Kasumi-1 (cell line): ENCODE data around the gene KIF6.
A peak's percentile ranks its signal among the peaks of the same experiment; 100 is the strongest.

Source experiments
- DNase-seq, 2 experiments: peaks; one replicate each; lab custom pipeline; 2025; lab: John Stamatoyannopoulos, UW

Gene KIF6

DNA sequence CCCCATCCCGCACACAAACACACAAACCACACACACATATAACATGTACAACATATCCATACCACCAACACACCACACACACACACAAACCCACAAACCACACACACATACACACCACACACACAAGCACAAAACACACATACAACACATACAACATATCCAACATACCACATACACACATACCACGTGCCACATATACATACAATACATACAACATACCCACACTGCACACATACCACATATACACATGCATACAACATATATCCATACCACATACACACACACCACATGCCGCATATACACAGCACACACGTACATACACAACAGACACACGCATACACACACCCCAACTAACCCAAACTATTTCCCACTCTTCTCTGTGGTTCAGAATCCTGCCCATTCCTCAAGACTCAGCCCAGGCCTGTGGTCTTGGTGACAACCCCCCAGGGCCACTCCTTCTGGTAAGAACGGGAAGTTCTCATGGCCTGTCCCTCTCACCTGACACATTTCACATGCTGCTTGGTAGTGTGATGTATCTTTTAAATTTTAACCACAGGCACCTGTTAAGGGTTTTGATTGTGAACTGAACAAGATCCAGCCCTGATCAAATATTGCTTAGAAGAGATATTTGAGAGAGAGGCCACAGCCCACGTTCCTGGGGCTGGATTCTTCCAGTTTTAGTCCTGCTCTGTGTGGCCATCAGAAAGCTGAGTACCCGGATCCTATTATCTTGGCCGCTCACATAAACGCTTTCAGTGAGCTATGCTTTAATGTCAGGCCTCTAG lies 346.8 kb downstream of the KIF6 start:
- DNase-seq = no peak

DNA sequence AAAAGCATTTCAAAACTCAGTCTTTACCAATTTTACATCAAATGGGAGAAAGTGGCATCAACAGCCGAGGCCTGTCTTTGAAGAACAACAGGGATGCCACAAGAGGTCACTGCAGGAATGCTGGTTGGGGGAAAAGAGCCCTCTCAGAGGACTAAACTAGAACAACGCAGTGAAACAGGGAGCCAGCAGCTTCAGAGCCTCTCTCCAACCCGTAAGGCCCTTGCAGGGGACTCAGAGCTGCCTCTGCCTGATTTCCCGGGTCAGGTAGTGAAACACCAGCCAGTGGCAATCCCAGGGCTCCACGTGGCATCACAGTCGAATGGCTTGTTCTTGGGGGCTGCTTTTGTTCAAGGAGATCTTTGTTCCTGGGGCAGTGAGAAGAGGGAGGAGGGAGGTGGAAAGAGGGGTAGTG lies 347.7 kb downstream of the KIF6 start:
- peak; percentile 22 to 52 for DNase-seq

DNA sequence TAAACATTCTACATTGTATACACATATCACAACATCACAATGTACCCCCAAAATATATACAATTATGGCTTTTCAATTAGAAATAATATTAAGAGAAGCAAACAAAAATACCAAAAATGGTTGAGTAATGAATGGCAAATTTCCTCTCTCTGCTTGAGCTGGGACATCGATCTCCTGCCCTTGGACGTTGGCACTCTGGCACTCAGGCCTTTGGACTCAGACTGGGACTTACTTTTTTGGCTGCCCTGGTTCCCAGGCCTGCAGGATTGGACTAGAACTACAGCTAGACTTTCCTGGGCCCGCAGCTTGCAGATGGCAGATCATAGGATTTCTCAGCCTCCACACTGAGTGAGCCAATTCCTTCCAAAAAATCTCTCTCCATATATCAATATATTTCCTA lies 349.8 kb downstream of the KIF6 start:
- no peak for DNase-seq

DNA sequence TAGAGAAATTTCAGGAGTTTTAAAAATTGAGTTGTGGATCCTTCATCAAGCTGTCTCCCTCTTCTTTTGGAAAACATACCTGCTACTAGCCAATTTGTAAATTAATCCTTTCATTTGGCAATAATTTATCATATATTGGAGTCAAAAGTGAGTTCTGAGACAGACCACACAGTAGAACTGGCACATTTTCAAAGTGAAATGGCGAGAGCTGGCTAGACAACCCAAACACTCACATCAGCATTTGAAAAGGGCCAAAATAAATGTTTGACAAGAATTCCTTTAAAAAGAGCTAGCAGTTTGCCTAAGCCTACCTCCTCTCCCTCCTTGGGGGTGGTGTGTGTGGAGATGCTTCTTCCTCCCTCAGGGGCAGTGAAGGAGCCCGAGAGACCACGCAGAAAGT lies 354.8 kb downstream of the KIF6 start:
- no peak for DNase-seq

DNA sequence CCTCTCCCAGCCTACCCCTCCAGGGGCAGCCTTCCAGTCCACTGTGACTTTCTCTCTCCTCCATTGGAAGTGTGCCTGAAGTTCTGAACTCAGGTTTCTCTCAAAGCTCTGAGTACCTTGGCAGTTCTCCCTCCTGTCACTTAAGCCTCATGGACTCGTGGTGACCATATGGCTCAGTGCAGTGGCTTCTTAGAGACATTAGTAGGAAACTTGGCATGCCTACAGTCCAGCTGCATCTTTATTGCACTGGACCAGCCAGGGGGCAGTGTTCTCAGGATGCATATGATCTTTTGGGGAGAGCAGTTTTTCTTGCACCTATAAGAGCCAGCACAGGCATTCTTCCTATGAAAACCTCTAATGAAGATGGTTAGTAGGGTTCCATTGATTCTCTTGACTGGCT lies 355.2 kb downstream of the KIF6 start:
- DNase-seq = no peak

DNA sequence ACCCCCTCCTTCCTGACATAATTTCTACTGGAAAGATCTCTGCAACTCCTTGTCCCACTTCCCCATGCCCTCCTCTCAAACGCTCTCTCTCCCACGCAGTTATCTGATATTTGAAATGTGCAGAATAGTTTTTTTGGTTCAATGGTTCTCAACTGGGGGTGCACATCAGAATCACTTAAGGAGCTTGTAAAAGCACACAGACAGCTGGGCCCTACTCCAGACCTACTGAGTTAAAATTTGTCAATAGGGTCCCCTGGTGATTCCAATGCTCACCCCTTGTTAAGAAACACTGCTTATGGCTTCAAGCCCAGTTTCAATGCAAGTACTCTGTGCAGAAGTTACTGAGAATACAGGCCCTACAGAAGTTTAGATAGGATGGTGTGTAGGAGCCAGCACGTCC lies 357.5 kb downstream of the KIF6 start:
- no peak for DNase-seq

DNA sequence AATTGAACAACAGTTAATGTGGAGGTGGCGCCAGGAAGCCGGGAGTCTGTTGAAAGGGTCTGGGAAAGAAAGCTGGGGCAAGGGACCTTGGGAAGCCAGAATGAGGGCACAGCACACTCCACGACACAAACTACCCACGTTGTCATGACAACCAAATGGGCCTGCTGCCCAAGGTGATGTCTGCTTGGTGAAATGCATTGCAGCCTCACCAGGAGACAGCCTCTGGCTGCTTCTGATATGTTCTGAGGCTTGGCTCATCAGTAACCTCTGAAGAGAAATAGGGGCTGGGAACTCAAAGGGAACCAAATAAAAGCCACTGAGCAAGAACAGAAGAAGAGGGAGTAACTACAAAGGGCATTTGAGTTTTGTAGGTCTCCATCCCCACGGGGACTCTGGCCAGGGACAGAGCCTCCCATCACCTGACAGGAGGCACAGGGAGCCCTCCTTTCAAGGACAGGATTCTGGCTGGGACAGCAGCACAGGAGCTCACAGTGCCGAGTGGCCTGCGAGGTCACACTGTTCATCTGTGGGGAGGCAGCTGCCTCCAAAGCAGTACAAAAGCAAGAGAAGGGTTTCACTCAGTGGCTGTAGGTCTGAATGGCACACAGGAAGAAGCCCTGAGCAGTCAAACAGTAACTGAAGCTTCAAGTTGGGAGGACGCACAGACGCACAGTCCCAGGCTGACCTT lies 358.1 kb downstream of the KIF6 start:
- no peak for DNase-seq

DNA sequence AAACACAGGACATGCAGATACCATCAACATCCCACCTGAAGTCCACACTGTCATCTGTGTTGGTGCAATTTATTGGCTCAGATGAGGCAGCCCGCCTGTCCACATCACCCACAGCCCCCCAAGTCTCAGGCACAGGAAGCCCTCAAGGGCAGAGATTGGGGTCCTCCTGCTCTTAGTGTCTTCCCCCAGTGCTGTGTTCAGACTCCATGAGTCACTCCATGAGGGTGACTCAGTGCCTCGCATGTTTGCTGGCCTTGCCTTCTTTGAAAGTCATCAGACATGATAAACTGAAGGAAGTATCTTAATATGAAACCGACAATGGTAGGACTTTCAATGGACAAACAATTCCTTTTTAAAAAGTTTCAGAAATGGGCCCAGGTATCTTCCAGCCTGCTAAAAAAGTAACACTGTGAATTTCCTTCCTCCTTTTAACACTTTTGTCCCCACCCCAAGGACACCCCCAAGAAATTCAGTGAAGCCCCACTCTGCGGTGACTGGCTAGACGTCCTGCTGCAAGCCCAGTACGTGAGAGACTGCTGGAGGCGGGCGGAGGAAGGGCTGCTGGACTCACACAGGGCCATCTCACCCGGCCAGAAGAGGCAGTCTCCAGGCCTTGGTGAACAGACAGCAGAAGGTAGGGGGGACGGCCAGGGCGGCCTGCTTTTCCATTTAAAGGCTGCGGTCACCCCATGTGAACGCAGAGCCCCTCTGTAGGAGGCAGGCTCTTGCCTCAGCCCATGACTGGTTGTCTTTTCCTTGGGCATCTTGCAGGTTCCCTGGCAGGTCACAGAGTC lies 359.7 kb downstream of the KIF6 start:
- DNase-seq = no peak

DNA sequence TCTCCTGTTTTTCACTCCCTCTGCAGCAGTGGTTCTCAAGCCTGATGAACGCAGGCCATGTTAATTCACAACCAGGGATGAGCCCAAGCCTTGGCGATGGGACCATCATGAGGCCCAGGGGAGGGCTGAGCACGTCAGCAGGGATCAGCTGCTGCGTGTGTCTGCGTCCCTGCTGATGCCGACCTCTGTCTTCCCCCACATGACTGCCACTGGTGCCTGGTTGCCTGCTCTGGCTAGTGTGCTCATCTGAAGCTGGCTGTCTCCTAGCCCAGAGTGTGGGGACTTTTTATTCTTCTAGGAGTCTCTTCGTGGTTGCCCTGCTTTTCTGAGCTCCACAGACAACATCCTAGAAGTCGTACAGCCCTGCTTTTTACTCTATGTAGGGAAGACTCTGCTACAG lies 361.9 kb downstream of the KIF6 start:
- no peak for DNase-seq

DNA sequence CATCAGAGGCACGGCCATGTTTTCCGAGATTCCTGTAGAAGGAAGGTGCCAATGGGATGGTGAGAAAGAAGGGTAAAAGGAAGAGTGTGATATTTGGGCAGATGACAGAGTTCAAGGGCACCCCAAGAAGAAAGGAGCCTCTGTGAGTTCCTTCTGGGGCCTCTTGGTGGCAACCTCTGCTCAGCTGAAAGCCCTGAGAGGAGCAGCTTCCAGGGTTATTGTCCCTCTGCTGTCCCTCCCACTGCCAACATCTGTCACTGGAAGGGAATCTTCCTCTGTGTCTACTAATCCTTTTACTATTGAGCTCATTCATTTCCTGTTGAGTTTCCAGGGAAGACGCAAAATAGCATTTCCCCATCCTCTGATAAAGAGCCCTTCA lies 362.7 kb downstream of the KIF6 start:
- DNase-seq = peak; percentile 30 to 54

DNA sequence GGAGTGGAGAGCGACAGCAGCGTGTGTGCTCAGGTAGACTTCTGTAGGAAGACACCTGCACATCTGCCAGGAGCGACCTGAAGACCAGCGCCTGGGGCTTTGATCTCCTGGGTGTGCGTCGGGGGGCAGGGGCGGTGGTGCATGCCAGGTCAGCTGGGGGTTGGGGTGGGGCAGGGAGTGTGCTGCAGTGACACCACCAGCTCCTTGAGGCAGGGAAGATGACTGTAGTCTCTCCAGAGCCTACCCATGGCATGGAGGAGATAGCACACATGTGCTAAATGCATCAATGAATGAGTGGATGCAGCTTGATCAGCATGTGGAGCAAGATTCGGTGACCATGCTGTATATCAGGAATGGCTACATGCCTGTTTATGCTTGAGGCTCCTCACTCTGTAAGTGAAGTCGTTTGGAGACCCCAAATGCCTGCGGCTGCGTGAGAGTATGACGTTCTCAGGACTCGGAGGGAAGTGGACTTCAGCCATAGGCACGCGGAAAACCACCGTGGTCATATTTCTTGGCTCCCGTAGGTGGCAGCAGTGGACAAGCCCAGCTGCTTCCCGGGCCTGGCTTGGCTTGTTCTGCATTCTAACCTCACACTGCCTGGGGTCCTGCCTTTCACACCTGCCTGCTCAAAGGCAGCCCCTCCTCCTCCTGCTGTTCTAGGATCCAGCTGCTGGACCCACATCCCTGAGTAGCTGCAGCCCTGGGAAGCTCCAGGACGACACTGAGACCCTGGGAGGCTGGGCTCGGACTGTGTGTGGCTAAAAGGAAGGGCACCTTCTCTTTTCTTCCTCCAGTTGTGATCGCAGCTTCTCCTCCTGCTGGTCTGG lies 363.3 kb downstream of the KIF6 start:
- peak; percentile 76 to 79 for DNase-seq

DNA sequence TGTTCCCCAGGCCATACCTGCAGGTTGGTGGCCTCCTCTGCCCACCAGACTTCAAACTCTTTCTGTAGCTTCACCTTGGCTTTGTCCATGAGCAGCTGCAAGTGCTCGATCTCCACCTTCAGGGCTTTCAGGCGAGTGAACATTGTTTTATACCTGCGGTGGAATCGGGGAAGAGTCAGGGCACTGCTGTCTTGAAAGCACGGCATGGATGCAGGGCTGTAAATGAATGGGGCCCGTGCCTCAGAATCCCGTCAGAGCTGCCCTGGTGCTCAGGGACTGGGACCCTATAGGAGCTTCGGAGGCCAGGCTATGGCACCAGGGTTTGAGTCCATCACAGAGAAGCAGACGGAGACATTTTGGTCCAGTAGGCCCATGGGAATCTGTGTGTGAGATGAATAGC lies 364.8 kb downstream of the KIF6 start:
- DNase-seq = no peak

DNA sequence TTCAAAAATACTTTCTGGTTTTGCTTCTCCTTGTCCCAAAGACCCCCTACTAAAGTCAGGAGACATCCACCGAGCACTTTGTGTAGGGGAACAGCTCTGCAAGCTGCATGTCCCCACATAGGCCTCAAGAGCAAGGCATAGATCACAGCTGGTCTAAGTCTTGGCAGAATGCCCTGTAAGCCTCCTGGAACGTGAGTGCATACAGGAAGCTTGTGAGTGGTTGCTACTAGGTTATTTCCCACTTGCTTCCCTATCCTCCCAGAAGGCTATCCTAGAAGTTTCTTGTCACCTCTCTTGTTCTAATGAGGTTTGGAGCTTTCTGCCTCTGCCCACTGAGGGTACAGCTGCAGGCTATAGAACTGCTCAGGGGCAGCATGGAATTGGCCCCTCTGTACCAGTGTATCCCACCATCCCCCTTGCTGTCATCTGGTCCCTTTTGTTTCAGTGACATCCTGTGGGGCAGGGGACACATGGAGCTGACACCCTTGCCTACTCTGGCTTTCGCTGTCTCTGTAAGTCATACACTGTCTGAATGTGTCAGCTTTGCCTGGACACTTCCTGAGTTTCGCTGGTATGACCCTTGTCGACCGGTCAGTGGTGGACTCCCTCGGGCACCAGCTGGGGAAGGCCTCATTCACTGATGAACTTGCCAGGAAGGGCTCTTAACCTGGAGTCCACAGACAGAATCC lies 367.1 kb downstream of the KIF6 start:
- peak; percentile 33 to 39 for DNase-seq

DNA sequence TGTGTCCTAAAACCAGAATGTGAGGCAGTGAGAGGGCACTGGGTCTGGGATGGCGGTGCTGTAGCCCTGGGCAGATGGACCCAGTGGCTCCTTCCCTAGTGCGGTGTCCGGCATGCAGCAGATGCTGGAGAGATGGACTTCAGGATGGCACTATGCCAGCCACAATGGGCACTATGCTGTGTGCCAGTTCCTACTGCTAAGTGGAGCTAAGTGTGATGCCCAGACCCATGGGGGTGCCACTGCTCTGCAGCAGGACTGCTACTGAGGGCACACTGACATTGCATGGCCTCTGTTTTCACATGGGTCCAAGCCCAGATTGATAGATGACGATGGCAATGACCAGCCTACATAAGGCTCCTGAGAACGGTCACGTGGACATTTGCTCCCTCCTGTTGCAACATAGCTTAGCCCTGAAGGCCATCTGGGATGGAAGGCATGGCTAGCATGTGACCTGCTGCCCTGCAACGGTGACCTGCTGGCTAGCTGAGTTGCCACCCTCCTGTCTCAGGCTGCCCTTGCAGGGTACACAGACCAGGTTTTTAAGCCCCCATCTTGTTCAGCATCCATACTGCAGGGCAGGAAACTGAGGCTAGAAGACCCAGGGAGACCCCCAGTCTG lies 371.4 kb downstream of the KIF6 start:
- DNase-seq = no peak

DNA sequence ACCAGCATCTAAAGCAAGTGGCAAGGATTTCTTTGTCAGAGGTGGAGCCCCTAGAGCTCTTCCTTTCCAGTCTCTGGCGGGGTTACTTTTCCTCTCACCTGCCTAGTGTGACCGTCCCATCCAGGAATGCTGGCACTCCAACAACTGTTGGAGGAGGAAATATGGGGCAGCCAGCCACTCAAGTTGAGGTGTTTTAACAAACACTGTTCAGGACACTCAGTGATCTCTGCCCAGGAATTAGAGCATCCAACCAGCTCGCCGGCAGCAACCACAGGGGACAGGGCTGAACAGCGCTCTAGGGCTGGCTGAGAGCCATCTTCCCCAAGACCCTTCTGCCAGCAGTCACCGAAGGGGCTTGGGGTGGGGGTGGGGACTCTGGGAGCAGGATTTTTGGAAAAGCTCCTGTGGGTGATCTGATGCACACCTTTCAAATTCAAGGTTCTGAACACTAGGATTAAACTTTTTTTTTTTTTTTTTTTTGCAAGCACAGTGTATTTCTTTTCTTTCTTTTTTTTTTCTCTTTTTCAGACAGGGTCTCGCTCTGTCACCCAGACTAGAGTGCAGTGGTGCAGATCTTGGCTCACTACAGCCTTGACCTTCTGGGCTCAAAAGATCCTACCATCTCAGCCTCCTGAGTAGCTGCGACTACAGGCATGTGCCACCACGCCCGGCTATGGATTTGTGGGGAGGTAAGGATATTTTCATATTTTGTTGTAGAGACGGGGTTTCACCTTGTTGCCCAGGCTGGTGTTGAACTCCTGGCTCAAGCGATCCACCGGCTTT lies 374.3 kb downstream of the KIF6 start:
- no peak for DNase-seq

DNA sequence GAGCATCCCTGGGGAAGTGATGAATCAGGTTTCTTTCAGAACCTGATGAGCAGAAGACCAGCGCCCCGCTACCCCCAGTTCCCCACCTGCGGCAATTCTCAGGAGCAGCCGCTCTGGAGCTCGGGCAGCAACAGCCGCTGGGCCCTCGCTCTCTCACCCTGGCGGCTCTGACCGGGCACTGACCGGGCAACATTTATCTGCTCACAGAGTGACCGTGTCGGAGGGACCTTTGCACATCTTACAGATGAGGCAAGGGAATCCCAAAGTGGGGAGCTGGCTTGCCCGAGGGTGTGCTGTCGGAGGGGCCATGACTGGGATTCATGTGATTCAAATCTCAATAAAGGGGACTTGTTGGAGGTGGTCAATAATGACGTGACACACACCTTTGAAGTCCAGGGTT lies 376.5 kb downstream of the KIF6 start:
- DNase-seq = no peak

DNA sequence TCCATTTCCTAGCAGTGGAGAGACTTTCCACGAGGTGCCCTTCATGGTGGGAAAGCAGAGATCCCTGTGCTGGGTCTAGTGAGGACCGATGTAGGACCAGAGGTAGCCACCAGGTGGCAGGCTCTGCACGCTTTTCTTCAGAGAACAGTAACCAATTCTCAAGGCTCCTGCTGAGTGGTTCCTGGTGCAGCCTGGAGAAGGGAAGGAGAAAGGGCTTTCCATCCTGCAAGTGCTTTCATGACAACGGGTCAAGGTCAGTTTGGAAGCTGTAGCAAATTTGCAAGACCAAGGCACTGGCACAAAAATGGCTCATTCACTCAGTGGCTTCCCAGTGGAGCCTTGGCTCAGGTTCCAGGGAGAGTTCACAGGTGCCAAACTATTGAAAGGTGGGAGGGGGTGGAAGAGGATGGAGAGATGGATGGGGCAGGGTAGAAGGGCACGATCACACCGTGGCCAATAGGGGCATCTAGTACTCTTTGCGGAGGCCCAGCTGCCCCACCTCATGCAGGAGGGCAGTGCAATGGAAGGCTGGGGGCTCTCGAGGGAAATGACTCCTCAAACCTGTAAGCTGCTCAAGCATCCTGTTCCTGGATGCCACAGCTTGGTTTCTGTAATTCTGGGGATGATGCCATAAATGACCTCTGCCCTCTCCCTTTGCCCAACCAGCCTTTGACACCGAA lies 377.2 kb downstream of the KIF6 start:
- peak; percentile 54 to 56 for DNase-seq

DNA sequence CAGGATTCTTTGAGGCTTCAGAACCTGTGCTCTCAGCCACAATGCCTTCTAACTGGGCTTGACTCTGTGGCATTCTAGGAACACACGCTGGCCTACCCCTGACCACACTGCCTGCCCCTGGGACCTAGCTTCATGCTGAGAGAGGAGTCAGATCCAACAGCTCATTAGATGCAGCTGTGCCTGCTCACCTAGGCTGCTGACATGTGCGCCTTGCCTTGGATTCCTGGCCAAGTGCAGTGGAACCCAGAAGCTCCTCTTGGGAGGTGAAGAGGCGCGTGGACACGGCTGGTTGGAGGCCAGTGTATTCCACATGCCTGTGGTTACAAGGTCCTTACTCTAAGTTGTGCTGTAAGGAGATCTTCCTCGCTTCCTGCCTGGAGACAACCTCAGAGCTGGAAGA lies 378.0 kb downstream of the KIF6 start:
- DNase-seq = no peak

DNA sequence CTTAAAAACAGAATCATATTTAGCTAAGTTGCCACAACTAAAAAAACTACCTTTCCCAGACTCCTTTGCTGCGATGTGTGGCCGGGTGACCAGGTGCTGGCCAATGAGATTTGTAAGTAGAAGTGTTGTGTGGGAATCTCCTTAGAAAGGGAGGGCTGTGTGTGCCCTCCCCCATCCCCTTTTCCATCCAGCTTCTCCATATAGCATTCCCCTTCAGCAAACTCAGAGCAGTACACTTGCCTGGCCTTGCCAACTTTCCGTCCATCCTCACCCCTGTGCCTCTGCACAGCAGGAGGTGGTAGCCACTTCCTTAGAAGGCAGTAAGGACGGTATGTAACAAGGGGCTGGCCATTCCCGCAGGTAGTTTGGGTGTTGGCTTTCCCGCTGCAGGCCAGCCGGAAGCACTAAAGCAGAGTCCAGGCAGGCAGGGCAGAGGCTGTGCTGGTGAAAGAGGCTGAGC lies 380.4 kb downstream of the KIF6 start:
- DNase-seq = no peak
